ENCODE measurements around the gene RIMS4. TPM values are rescaled to one million over a fixed set of nuclear protein-coding genes. Genes with fewer than 3 reads are reported as not detected.

The RIMS4 gene
- total RNA-seq, 1 donor from 2014 or later, result 6.1 TPM

GRCh38 chr20:44732327-44732726 is 78.0 kb downstream of the RIMS4 start:
- H3K4me1 Mint-ChIP-seq, result peaks cover 11% of the 10 kb centered on the region
- H3K27ac Mint-ChIP-seq (ENCODE audit: unreplicated experiment), result no peak overlapping the region

GRCh38 chr20:44731657-44732056 is 78.7 kb downstream of the RIMS4 start:
- DNase-seq (ENCODE audit: low read depth, low spot score), result no peak
- Mint-ChIP-seq H3K4me1 (peaks cover 11% of the 10 kb centered on the region), H3K4me3 (no peak overlapping the region), H3K36me3 (ENCODE audit: low read depth) (no peaks in the 10 kb centered on the region), H3K27me3 (ENCODE audit: low read depth) (peaks cover 4% of the 10 kb centered on the region), H3K27ac (ENCODE audit: unreplicated experiment) (no peak overlapping the region), H3K9me3 (peaks cover 4% of the 10 kb centered on the region)
- no peak for TF ChIP-seq CTCF (conservative IDR thresholded peaks at IDR 0.05)

More at GRCh38 chr20:44732327-44732726, 78.0 kb downstream of the RIMS4 start:
- H3K36me3 Mint-ChIP-seq (ENCODE audit: low read depth), result no peaks in the 10 kb centered on the region
- peaks cover 6% of the 10 kb centered on the region for H3K9me3 Mint-ChIP-seq
- peaks cover 4% of the 10 kb centered on the region for H3K27me3 Mint-ChIP-seq (ENCODE audit: low read depth)
- no peak for TF ChIP-seq CTCF (conservative IDR thresholded peaks at IDR 0.05)
- DNase-seq (ENCODE audit: low read depth, low spot score), result no peak
- H3K4me3 Mint-ChIP-seq, result no peak overlapping the region

- no peaks in the 10 kb centered on the region for H3K9me3 Mint-ChIP-seq
- no peak overlapping the region for H3K27ac Mint-ChIP-seq (ENCODE audit: unreplicated experiment)
- H3K4me3 Mint-ChIP-seq, result no peak overlapping the region
- no peak for DNase-seq (ENCODE audit: low read depth, low spot score)
- H3K27me3 Mint-ChIP-seq (ENCODE audit: low read depth), result peaks cover 4% of the 10 kb centered on the region
- peaks cover 4% of the 10 kb centered on the region for H3K4me1 Mint-ChIP-seq
- no peak for TF ChIP-seq CTCF (conservative IDR thresholded peaks at IDR 0.05)
- H3K36me3 Mint-ChIP-seq (ENCODE audit: low read depth), result no peaks in the 10 kb centered on the region
These were observed 79.9 kb downstream of the RIMS4 start for GRCh38 chr20:44730441-44730840.

- Mint-ChIP-seq H3K9me3 (no peaks in the 10 kb centered on the region), H3K27me3 (ENCODE audit: low read depth) (peaks cover 4% of the 10 kb centered on the region), H3K27ac (ENCODE audit: unreplicated experiment) (no peak overlapping the region), H3K36me3 (ENCODE audit: low read depth) (no peaks in the 10 kb centered on the region), H3K4me3 (no peak overlapping the region), H3K4me1 (peaks cover 4% of the 10 kb centered on the region)
- no peak for TF ChIP-seq CTCF (conservative IDR thresholded peaks at IDR 0.05)
- DNase-seq (ENCODE audit: low read depth, low spot score), result no peak
These were observed 81.4 kb downstream of the RIMS4 start for GRCh38 chr20:44728801-44729443.

GRCh38 chr20:44727651-44728050 is 82.7 kb downstream of the RIMS4 start:
- TF ChIP-seq CTCF (conservative IDR thresholded peaks at IDR 0.05), result no peak
- H3K36me3 Mint-ChIP-seq (ENCODE audit: low read depth), result no peaks in the 10 kb centered on the region
- no peaks in the 10 kb centered on the region for H3K9me3 Mint-ChIP-seq
- H3K4me1 Mint-ChIP-seq, result no peaks in the 10 kb centered on the region
- no peak for DNase-seq (ENCODE audit: low read depth, low spot score)
- H3K27ac Mint-ChIP-seq (ENCODE audit: unreplicated experiment), result no peak overlapping the region
- no peak overlapping the region for H3K4me3 Mint-ChIP-seq
- H3K27me3 Mint-ChIP-seq (ENCODE audit: low read depth), result no peaks in the 10 kb centered on the region

Data from neural crest cell (in vitro differentiated cells).